ENCODE data around the gene TRAFD1. TPM values are rescaled to one million over a fixed set of nuclear protein-coding genes. Genes with fewer than 3 reads are reported as not detected.

TRAFD1 gene
- total and polyA plus RNA-seq, 2 donors (not counting 3 experiments of a cell fraction or from before 2014, with no cell fraction given) = 20.3 to 24.9 TPM

DNA sequence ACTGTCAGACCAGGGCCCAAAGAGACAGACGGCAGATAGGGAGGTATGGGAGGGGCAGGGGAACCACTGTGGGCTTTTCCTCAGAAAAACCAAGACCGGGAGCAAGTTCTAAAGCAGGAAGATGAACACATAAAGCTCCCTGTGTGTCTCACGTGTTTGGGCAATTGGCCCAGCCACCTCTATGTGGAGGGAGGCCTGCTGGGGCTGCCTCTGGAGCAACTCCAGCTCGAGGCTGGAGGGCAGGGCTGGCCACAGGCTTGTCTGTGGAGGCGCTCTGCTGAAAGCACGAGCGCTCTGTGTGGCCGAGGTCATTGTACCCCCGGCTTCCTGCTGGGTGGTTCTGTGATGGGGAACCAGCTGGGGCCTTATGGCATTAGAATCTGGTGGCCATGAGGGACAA, 36.4 kb downstream of the TRAFD1 start:
- no peak for FAIRE-seq
- CTCF ChIA-PET = interaction anchor here (1.3 kb wide), 1 partner anchor 15 kb away, joined by 6 read pairs; no protein-coding TSS in a partner anchor
- intact Hi-C loops (cut with micrococcal nuclease) (no loop called here), dilution Hi-C loops (cut with MboI; ENCODE audit: extremely low pct_ligation_motif_present, low sequenced_read_pairs) (no loop called here)
- POLR2A ChIA-PET = no interaction called here
- H2AFZ ChIP-seq (ENCODE audit: low read depth, low read length) = no peak overlapping the region
- peaks cover 0 to 11% of the 10 kb centered on the region in 2 experiments for H3K36me3 ChIP-seq (ENCODE audit: control insufficient read depth in 2 of 2, extremely low read depth in 1 of 2, insufficient read depth in 2 of 2, low read length in 2 of 2)
- no TSS peak for BruUV-seq (replicated peaks)
- no peak overlapping the region for H3K27ac ChIP-seq (ENCODE audit: insufficient read depth, low read depth, low read length)
- H3K4me1 ChIP-seq (ENCODE audit: control insufficient read depth, extremely low read depth, insufficient read depth, low read length) = no peaks in the 10 kb centered on the region
- H3K9me3 ChIP-seq (replicated peaks; ENCODE audit: control insufficient read depth, insufficient read depth, low read length) = no peaks in the 10 kb centered on the region
- TF ChIP-seq GATA2 (IDR thresholded peaks at IDR 0.05; ENCODE audit: insufficient read depth, insufficient read length, low read depth, low read length) = no peak
- no peak for TF ChIP-seq JUN (IDR thresholded peaks at IDR 0.05; ENCODE audit: borderline replicate concordance, insufficient read depth, insufficient read length, low read depth)
- H4K20me1 ChIP-seq (replicated peaks; ENCODE audit: control insufficient read depth, extremely low read depth, insufficient read depth, low read length) = no peaks in the 10 kb centered on the region
- no peak overlapping the region for H3K4me3 ChIP-seq (replicated peaks in 1 of 3; ENCODE audit: insufficient read depth in 1 of 3, low read depth in 1 of 3, low read length in 3 of 3)
- no peak overlapping the region for H3K9ac ChIP-seq (replicated peaks; ENCODE audit: extremely low read depth, insufficient read depth, low read length)
- H3K27me3 ChIP-seq (ENCODE audit: control insufficient read depth in 2 of 2, insufficient read depth in 2 of 2, low read length in 2 of 2) = no peaks in the 10 kb centered on the region
- no peak for DNase-seq (ENCODE audit: low read depth, low spot score)
- H3K9me1 ChIP-seq (replicated peaks; ENCODE audit: control insufficient read depth, extremely low read depth, insufficient read depth, low read length) = no peaks in the 10 kb centered on the region
- no peak overlapping the region for H3K4me2 ChIP-seq (ENCODE audit: insufficient read depth, low read length)
- H3K79me2 ChIP-seq (ENCODE audit: control insufficient read depth, insufficient read depth, low read length) = no peaks in the 10 kb centered on the region

DNA sequence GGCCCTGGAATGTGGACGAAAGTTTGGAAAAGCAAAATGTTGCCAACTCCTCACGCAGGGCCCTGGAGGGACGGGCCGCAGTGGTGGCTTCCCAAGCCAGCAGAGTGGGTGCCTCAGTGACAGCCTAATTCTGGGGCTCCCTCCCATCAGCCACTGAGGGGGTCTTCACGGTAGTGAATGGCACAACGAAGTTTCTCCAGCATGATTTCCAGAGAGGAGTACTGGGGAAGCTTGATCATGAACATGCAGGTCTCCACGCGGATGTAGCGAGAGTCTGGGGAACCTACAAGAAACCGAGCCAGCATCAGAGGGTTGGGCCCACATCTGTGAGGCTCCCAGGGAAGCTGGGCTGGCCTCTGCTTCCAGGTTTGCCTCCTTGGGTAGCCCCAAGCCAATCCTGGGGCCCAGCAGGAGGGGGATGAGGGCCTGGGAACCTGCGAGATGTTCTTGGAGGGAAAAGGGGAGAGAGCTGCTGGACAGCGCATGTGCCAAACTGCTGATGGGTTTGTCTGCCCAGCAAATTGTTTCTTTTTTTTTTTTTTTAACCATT, 37.0 kb downstream of the TRAFD1 start:
- DNase-seq (ENCODE audit: low read depth, low spot score) (no peak), FAIRE-seq (no peak)
- H3K9ac ChIP-seq (replicated peaks; ENCODE audit: extremely low read depth, insufficient read depth, low read length) = no peak overlapping the region
- H3K4me3 ChIP-seq (replicated peaks in 1 of 3; ENCODE audit: insufficient read depth in 1 of 3, low read depth in 1 of 3, low read length in 3 of 3) = no peak overlapping the region
- intact Hi-C loops (cut with micrococcal nuclease) = no loop called here
- POLR2A ChIA-PET = no interaction called here
- no TSS peak for BruUV-seq (replicated peaks)
- H3K27ac ChIP-seq (ENCODE audit: insufficient read depth, low read depth, low read length) = no peak overlapping the region
- H2AFZ ChIP-seq (ENCODE audit: low read depth, low read length) = no peak overlapping the region
- H3K4me1 ChIP-seq (ENCODE audit: control insufficient read depth, extremely low read depth, insufficient read depth, low read length) = no peaks in the 10 kb centered on the region
- no peaks in the 10 kb centered on the region for H3K9me3 ChIP-seq (replicated peaks; ENCODE audit: control insufficient read depth, insufficient read depth, low read length)
- no peaks in the 10 kb centered on the region for H3K27me3 ChIP-seq (ENCODE audit: control insufficient read depth in 2 of 2, insufficient read depth in 2 of 2, low read length in 2 of 2)
- CTCF ChIA-PET = interaction anchor here (1.3 kb wide), 1 partner anchor 16 kb away, joined by 6 read pairs; no protein-coding TSS in a partner anchor
- H3K79me2 ChIP-seq (ENCODE audit: control insufficient read depth, insufficient read depth, low read length) = no peaks in the 10 kb centered on the region
- H3K4me2 ChIP-seq (ENCODE audit: insufficient read depth, low read length) = no peak overlapping the region
- TF ChIP-seq, protein P1, sequence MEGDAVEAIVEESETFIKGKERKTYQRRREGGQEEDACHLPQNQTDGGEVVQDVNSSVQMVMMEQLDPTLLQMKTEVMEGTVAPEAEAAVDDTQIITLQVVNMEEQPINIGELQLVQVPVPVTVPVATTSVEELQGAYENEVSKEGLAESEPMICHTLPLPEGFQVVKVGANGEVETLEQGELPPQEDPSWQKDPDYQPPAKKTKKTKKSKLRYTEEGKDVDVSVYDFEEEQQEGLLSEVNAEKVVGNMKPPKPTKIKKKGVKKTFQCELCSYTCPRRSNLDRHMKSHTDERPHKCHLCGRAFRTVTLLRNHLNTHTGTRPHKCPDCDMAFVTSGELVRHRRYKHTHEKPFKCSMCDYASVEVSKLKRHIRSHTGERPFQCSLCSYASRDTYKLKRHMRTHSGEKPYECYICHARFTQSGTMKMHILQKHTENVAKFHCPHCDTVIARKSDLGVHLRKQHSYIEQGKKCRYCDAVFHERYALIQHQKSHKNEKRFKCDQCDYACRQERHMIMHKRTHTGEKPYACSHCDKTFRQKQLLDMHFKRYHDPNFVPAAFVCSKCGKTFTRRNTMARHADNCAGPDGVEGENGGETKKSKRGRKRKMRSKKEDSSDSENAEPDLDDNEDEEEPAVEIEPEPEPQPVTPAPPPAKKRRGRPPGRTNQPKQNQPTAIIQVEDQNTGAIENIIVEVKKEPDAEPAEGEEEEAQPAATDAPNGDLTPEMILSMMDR (IDR thresholded peaks at IDR 0.05; ENCODE audit: extremely low read depth in 1 of 2, insufficient read depth in 1 of 2, low read depth in 1 of 2, low read length in 2 of 2) = no peak
- TF ChIP-seq JUN (IDR thresholded peaks at IDR 0.05; ENCODE audit: borderline replicate concordance, insufficient read depth, insufficient read length, low read depth) (no peak), FOS (IDR thresholded peaks at IDR 0.05; ENCODE audit: borderline replicate concordance, insufficient read depth, low read length) (no peak), POLR2AphosphoS5 (IDR thresholded peaks at IDR 0.05; ENCODE audit: insufficient read depth, low read depth, low read length) (no peak), POLR2A (IDR thresholded peaks at IDR 0.05; ENCODE audit: low read depth, low read length) (no peak), EZH2 (IDR thresholded peaks at IDR 0.05; ENCODE audit: borderline replicate concordance, low read depth, low read length, severe bottlenecking) (no peak), GATA2 (IDR thresholded peaks at IDR 0.05; ENCODE audit: insufficient read depth, insufficient read length, low read depth, low read length) (no peak), MYC (IDR thresholded peaks at IDR 0.05; ENCODE audit: low read depth, low read length) (no peak)
- TF ChIP-seq, protein P2, sequence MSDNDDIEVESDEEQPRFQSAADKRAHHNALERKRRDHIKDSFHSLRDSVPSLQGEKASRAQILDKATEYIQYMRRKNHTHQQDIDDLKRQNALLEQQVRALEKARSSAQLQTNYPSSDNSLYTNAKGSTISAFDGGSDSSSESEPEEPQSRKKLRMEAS (IDR thresholded peaks at IDR 0.05; ENCODE audit: insufficient read depth, insufficient read length) = no peak
- no peaks in the 10 kb centered on the region for H3K9me1 ChIP-seq (replicated peaks; ENCODE audit: control insufficient read depth, extremely low read depth, insufficient read depth, low read length)
- H3K36me3 ChIP-seq (ENCODE audit: control insufficient read depth in 2 of 2, extremely low read depth in 1 of 2, insufficient read depth in 2 of 2, low read length in 2 of 2) = peaks cover 0 to 11% of the 10 kb centered on the region in 2 experiments
- no peaks in the 10 kb centered on the region for H4K20me1 ChIP-seq (replicated peaks; ENCODE audit: control insufficient read depth, extremely low read depth, insufficient read depth, low read length)
- dilution Hi-C loops (cut with MboI; ENCODE audit: extremely low pct_ligation_motif_present, low sequenced_read_pairs) = no loop called here
